Ascending aorta (tissue), 2 donors: ENCODE measurements around the gene ADAMTSL2. TPM values are rescaled to one million over a fixed set of nuclear protein-coding genes. Genes with fewer than 3 reads are reported as not detected.

Source experiments
- DNase-seq, 2 donors: peaks; one replicate each; pipeline ENCODE4 v3.0.0-alpha.2; 2019; ENCODE audit warnings: low spot score in 2 of 2
- H3K27ac ChIP-seq, 2 donors: fragments of 200-600 bp; sonication (generic); one replicate each; pipeline ENCODE4 v1.5.1; 2016 to 2017; ENCODE audit warnings: mild to moderate bottlenecking in 1 of 2
- H3K27me3 ChIP-seq: fragments of 200-600 bp; sonication (generic); one replicate; pipeline ENCODE4 v1.5.1; 2017
- H3K36me3 ChIP-seq, 2 donors: fragments of 200-600 bp; sonication (generic); one replicate each; pipeline ENCODE4 v1.5.1; 2016
- H3K4me1 ChIP-seq, 2 donors: fragments of 200-600 bp; sonication (generic); one replicate each; pipeline ENCODE4 v1.5.1; 2016 to 2017; ENCODE audit warnings: mild to moderate bottlenecking in 1 of 2
- H3K4me3 ChIP-seq, 2 donors: fragments of 200-600 bp; sonication (generic); one replicate each; pipeline ENCODE4 v1.5.1; 2016 to 2017; ENCODE audit warnings: mild to moderate bottlenecking in 1 of 2
- H3K9me3 ChIP-seq, 2 donors: fragments of 200-600 bp; sonication (generic); one replicate each; pipeline ENCODE4 v1.5.1; 2016
- intact Hi-C: fragments of 100-400 bp; cut with DNase I; formaldehyde crosslinking; loops from one replicate; pipeline ENCODE4 v1.15.1; 2023
- total RNA-seq: library from RNA; depleted of rRNA; stranded (reverse); fragments of >200 nt; gene quantifications from one replicate; pipeline ENCODE4 v1.1.0, GENCODE V29; 2016
- TF ChIP-seq, protein P1 (sequence below), 3 experiments: fragments of 200-600 bp in 2 of 3; fragments of 450-650 bp in 1 of 3; sonication (generic) in 2 of 3; IDR thresholded peaks; one replicate each; pipeline ENCODE4 v1.5.1; 2016 to 2019; ENCODE audit warnings: antibody characterized with exemption in 3 of 3, mild to moderate bottlenecking in 1 of 3, moderate library complexity in 1 of 3

ADAMTSL2 gene
- total RNA-seq, 1 donor from 2014 or later, result 3.4 TPM

- DNase-seq, result no peak
- intact Hi-C loops, result no loop called here
- no peaks in the 10 kb centered on the region for H3K9me3 ChIP-seq
- H3K27me3 ChIP-seq, result no peaks in the 10 kb centered on the region
- peaks cover 16 to 29% of the 10 kb centered on the region in 2 donors for H3K4me1 ChIP-seq
- no peak overlapping the region for H3K4me3 ChIP-seq
- TF ChIP-seq, protein P1, sequence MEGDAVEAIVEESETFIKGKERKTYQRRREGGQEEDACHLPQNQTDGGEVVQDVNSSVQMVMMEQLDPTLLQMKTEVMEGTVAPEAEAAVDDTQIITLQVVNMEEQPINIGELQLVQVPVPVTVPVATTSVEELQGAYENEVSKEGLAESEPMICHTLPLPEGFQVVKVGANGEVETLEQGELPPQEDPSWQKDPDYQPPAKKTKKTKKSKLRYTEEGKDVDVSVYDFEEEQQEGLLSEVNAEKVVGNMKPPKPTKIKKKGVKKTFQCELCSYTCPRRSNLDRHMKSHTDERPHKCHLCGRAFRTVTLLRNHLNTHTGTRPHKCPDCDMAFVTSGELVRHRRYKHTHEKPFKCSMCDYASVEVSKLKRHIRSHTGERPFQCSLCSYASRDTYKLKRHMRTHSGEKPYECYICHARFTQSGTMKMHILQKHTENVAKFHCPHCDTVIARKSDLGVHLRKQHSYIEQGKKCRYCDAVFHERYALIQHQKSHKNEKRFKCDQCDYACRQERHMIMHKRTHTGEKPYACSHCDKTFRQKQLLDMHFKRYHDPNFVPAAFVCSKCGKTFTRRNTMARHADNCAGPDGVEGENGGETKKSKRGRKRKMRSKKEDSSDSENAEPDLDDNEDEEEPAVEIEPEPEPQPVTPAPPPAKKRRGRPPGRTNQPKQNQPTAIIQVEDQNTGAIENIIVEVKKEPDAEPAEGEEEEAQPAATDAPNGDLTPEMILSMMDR (IDR thresholded peaks at IDR 0.05), result no peak
- no peak overlapping the region for H3K27ac ChIP-seq
- H3K36me3 ChIP-seq, result no peaks in the 10 kb centered on the region
Measured at GRCh38 chr9:133569121-133569785, 34.7 kb downstream of the ADAMTSL2 start.

DNA sequence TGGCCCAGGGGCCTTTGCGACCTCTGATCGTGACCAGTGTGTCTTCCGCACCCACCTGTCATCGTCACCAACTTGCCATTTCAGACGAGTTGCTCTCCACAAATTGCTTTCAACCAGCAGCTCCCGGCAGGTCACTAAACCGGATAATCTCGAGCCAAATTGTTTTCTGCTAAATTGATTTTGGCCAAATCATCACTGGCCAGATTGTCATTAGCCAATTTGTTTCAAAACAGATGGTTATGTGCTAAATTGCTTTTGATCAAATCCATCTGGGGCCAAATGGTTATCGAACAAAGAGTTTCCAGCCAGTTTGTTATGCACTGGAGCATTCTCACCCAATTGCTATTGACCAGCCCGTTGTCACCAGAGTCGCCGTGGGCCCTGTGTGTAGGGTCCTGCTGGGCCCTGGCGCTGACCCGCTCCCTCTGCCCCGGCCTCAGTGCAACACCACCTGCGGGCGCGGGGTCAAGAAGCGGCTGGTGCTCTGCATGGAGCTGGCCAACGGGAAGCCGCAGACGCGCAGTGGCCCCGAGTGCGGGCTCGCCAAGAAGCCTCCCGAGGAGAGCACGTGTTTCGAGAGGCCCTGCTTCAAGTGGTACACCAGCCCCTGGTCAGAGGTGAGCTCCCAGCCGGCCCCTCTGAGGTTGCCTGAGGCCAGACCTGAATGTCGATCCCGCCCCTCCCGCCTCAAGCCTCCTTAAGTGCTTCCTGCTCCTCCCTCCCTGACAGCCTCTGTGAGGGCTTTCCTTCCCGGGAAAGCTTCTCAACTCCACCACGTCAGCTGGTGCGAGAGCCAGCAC lies 35.6 kb downstream of the ADAMTSL2 start:
- H3K4me3 ChIP-seq, result no peak overlapping the region
- TF ChIP-seq, protein P1 (IDR thresholded peaks at IDR 0.05), result no peak
- intact Hi-C loops, result no loop called here
- H3K9me3 ChIP-seq, result no peaks in the 10 kb centered on the region
- no peaks in the 10 kb centered on the region for H3K36me3 ChIP-seq
- no peak for DNase-seq
- H3K4me1 ChIP-seq, result peaks cover 12 to 25% of the 10 kb centered on the region in 2 donors
- no peaks in the 10 kb centered on the region for H3K27me3 ChIP-seq
- H3K27ac ChIP-seq, result no peak overlapping the region

- Histone ChIP-seq H3K9me3 (no peaks in the 10 kb centered on the region), H3K27me3 (no peaks in the 10 kb centered on the region), H3K4me3 (no peak overlapping the region), H3K36me3 (no peaks in the 10 kb centered on the region), H3K27ac (no peak overlapping the region), H3K4me1 (peaks cover 9 to 20% of the 10 kb centered on the region in 2 donors)
- DNase-seq, result no peak
- intact Hi-C loops, result no loop called here
- TF ChIP-seq, protein P1 (IDR thresholded peaks at IDR 0.05), result no peak
Measured at GRCh38 chr9:133570691-133571080, 36.2 kb downstream of the ADAMTSL2 start.

GRCh38 chr9:133571391-133571890 lies 36.9 kb downstream of the ADAMTSL2 start:
- Histone ChIP-seq H3K27ac (no peak overlapping the region), H3K4me1 (peaks cover 9 to 18% of the 10 kb centered on the region in 2 donors), H3K9me3 (no peaks in the 10 kb centered on the region), H3K36me3 (no peaks in the 10 kb centered on the region), H3K4me3 (no peak overlapping the region), H3K27me3 (no peaks in the 10 kb centered on the region)
- intact Hi-C loops, result no loop called here
- DNase-seq, result no peak
- TF ChIP-seq, protein P1 (IDR thresholded peaks at IDR 0.05), result no peak

- Histone ChIP-seq H3K4me3 (peak overlapping the region in 1 of 2 donors; percentile 13), H3K27ac (no peak overlapping the region)
Measured at GRCh38 chr9:133571896-133572595, 37.5 kb downstream of the ADAMTSL2 start.

More at GRCh38 chr9:133571896-133572595, 37.5 kb downstream of the ADAMTSL2 start:
- H3K36me3 ChIP-seq, result no peaks in the 10 kb centered on the region
- no peaks in the 10 kb centered on the region for H3K27me3 ChIP-seq
- peaks cover 9 to 18% of the 10 kb centered on the region in 2 donors for H3K4me1 ChIP-seq
- no peaks in the 10 kb centered on the region for H3K9me3 ChIP-seq
- DNase-seq, result no peak
- intact Hi-C loops, result no loop called here
- TF ChIP-seq, protein P1 (IDR thresholded peaks at IDR 0.05), result no peak
